COR-L47 (cell line): ENCODE data around the gene STUB1.
A peak's percentile ranks its signal among the peaks of the same experiment; 100 is the strongest.

Source experiments
- DNase-seq: peaks from one replicate; lab custom pipeline; 2025; lab: John Stamatoyannopoulos, UW

STUB1 gene

DNA sequence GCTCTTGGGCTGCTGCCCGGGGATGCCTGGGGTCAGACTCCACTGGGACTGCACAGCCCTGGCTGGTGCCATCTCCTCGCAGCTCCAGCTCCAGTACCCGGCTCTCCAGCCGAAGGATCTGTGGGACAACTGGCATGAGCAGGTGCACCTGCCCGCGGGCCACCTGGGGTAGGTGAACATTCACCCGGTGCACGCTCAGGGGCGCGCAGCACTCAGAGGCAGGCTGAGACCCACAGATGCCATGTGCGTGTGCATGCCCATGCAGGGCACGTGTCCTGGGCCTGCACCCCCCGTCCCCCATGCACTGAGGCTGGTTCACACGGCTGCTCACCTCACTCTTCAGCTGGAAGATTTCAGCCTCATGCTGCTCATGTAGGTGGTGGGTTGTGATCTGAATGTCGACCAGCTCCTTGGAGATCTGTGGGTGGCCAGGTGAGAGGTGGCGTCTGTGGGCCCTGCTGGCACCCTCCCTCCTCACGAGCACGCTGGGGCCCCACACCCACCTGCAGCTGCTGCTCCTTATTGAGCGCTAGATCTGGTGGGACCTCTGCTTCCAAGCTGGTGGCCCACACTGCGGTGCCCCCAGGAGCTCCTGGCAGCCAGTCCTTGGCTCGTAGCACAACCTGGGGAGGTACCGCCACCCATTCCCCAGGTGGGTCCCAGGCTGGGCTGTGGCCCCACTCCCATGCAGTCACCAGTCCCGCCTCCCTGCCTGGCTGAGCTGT, 45.4 kb downstream of the STUB1 start:
- DNase-seq = no peak

DNA sequence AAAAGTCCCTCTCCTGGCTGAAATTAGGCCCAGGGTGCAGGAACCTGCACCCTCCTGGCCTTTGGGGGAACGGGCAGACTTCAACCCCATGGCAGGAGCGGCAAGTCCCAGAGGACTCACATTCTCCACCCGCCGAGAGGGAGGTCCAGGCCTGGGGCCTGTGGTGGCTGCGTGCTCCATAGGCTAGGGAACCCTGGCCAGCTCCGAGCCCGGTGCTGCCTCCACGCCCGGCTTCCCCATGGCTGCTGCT, 45.9 kb downstream of the STUB1 start:
- DNase-seq = no peak

DNA sequence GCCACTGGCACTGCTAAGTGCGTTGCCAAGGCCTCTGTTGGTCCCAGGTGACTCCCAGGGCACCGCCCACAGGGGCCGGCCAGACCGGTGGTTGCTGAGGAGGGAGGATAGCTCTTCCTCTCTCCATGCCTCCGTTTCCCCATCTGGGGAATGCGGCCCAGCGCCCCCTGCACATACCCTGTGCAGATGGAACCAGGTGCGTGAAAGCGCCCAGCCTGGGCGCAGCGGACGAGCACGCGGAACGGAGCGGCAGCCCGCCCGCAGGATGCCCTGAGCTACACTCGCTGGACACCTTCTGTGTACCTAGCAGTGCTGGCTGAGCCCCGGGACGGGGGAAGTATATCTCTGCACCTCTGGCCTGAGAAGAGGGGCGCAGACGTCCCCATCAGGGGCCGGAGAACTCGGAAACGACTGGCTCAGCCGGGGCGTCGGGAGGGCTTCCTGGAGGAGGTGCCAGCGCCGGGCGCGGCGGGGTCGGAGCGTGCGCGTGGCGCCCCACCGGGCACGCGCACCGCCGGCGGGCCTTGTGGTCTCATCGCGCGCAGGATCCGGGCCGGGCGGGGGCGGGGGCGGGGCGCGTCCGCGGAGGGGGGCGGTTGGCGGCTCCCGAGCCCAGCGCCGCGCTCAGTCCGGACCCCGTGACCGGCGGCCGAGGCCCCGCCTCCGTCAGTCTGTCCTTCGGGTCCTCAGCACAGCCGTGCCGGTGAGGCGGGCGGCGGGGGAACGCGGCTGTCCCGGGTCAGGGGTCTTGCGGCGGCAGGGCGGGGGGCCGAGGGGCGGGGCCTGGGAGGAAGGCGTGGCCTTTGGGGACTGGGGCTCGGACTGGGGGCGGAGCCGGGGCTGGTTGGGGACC, 46.5 kb downstream of the STUB1 start, which contains the start of the genes CCDC78 and HAGHL:
CCDC78 (minus strand) TSS at position 6 of the 853 bp plus-strand sequence. CDS start 76 bp downstream, outside the sequence.
HAGHL (plus strand) TSS at position 669 of the 853 bp plus-strand sequence. CDS start 404 bp downstream, outside the sequence.
- DNase-seq = peak; percentile 37

DNA sequence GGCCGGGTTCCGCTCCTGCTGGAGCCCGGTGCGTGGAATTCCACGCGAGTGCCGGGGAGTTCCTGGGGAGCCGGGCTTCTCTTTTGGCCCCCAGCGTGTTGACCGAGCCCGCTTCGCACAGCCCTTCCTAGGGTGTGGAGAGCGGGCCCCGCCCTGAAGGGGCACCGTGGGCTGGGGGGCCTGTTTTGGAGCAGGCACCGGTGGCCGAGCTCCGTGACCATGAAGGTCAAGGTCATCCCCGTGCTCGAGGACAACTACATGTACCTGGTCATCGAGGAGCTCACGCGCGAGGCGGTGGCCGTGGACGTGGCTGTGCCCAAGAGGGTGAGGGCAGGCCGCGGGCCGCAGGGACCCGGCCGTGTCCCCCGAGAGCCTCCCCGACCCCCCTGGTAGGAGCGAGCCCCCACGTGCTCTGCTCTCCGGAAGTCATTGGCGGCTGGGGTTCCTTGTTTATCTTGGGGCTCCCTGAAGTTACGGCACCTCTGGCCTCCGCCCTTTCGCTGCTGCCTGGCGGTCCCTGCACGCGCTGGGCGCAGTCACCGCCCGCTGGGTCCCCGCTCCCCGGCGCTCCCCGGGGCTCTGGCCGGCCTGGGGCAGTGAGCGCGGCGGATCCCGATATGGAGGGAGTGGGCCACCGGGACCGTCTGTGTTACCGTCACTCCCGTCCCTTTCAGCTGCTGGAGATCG, 47.2 kb downstream of the STUB1 start:
- no peak for DNase-seq

DNA sequence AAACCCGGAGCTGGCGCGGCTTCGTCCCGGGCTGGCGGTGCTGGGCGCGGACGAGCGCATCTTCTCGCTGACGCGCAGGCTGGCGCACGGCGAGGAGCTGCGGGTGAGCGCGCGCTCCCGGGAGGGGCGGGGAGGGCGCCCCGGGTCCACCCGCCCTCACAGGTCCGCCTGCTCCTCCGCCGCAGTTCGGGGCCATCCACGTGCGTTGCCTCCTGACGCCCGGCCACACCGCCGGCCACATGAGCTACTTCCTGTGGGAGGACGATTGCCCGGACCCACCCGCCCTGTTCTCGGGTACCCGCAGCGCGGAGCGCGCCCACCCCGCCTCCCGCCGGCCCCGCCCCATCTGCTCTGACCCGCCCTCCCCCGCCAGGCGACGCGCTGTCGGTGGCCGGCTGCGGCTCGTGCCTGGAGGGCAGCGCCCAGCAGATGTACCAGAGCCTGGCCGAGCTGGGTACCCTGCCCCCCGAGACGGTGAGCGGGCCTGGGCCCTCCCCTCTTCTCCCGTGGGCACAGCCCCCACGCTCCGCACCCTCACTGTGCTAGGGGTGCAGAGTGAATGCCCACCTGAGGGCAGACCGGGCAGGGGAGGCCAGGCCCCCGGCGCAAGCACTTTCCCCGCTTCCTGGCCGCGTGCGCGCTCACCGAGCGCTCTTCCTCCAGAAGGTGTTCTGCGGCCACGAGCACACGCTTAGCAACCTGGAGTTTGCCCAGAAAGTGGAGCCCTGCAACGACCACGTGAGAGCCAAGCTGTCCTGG, 48.1 kb downstream of the STUB1 start:
- peak; percentile 82 for DNase-seq

DNA sequence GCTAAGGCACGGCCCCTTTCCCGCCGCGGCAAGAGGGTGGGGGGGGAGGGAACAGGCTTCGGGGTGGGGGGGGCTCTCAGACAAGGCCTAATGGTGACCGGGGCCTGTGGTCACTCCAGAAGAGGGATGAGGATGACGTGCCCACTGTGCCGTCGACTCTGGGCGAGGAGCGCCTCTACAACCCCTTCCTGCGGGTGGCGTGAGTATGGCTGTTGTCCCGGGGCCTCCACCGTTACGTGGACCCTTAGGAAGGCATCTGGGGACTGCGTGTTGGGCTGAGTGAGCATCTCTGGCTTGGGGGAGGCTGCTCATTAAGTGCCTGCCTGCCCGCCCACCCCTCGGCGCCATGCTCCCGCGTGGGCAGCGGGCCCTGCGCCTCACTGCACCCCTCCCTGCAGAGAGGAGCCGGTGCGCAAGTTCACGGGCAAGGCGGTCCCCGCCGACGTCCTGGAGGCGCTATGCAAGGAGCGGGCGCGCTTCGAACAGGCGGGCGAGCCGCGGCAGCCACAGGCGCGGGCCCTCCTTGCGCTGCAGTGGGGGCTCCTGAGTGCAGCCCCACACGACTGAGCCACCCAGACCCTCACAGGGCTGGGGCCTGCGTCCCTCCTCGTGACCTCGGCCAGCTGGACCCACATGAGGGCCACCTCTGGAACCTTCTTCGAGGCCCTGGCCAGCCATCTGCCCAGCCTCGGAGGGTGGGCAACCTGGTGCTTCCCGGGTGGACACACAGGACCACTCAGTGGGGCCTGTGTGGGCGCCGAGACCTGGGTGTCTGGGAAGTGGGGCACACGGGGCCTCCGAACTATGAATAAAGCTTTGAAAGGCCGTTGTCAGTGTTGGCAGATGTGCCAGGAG, 48.9 kb downstream of the STUB1 start:
- DNase-seq = no peak

DNA sequence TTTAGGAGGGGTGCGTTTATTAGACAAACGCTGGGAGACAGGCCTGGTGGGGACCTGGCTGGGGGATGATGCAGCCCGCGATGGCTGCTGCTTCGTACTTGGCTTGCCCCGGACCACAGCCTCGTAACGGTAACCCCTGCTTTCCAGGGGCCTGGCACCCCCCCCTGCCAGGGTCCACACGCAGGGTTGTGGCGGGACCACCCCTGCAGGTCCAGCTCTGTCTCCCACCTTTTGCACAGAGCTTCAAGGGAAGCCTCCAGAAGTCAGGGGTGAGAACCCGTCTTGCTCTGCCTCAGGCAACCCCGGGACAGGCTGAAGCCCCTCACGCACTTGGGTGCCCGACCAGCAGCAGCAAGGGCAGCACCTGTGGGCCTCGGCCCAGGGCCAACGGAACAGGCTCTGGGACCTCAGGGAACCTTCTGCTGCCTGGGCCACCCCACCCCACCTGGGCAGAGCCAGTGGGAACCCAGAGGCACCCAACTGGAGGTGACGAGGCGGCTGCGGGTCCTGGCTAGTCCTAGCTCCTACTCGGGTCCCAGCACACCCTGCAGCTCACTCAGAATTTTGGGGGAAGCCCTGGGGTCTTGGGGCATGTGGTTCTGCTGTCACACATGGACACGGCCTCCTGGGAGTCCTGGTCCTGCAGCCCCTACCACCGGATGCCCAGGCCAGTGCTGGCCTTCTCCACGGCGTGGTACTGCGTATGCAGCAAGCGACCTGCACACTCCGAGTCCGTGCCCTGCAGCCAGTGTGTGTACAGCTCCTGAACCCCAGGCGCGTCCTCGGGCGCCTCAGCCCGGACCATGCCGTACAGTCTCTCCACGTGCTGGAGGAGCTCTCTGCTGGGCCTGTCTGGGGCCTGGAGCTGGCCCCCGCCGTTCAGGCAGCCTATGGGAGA, 49.8 kb downstream of the STUB1 start:
- DNase-seq = no peak

DNA sequence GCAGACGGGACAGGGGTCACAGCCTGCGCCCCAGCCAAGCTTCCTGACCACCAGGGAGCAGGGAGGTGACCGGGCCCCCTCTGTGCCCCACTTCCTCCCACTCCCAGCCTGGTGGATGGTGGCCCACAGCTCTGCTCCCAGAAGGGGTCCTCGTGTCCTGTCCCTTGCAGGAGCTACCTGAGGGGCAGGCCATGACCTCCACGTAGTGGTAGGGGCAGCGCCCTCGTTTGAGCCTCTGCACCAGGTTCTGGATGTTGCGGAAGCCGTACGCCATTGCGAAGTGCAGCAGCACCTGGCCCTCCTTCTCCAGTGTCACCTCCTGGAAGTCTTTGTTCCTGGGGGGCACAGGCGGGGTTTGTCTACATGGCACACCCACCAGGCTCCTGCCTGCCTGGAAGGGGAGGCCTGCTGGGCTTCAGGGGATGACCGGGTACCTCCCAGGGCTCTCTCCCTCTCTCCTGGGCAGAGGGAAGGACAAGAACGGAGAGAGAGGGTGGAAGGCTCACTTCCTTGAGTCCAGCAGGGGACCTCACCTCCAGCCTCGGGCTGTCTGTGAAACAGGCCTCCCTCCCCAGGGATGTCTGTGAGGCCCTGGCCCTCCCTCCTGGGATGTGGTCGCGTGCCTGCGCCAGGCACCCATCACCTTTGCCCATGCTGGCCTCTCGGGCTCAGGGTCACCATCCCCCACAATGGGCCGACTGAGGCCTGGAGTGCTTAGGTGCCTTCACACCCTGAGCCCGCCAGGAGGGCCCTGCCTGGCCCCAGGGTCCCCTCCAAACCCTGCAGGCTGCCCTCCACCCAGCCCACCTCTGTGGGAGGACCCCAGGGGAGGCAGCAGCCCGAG, 50.7 kb downstream of the STUB1 start:
- DNase-seq = no peak

DNA sequence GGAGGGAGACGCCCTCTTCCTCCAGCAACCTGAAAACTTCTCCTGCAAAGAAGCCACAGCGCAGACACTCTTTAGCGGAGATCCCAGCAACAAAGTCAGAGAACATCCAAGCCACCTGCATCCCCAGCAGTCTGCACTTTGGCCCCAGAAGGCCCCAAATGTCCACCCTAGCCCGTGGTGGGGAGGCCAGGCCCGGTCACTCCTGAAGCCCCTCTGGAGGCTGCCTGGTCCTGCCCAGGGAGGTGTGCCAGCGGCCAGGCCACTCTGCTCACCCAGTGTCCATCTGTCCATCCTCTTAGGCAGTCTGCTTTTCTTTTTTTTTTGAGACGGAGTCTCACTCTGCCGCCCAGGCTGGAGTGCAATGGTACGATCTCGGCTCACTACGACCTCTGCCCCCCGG, 52.1 kb downstream of the STUB1 start:
- DNase-seq = no peak
